Glutamatergic neuron (in vitro differentiated cells): ENCODE measurements around the gene COLEC12. TPM values are rescaled to one million over a fixed set of nuclear protein-coding genes. Genes with fewer than 3 reads are reported as not detected.

ENCODE experiments used
- DNase-seq: peaks from one replicate; pipeline ENCODE4 v3.0.0; 2022
- H3K27ac Mint-ChIP-seq: one replicate; pipeline ENCODE4 v1.8.0; 2020; ENCODE audit warnings: mild to moderate bottlenecking, mixed read lengths, inconsistent platforms; ENCODE audit not compliant: unreplicated experiment
- H3K27me3 Mint-ChIP-seq: one replicate; pipeline ENCODE4 v1.8.0; 2020; ENCODE audit warnings: mild to moderate bottlenecking, moderate library complexity, mixed read lengths, inconsistent platforms; ENCODE audit not compliant: unreplicated experiment
- H3K36me3 Mint-ChIP-seq: one replicate; pipeline ENCODE4 v1.8.0; 2020; ENCODE audit warnings: mild to moderate bottlenecking, mixed read lengths, inconsistent platforms; ENCODE audit not compliant: unreplicated experiment
- H3K4me1 Mint-ChIP-seq: one replicate; pipeline ENCODE4 v1.8.0; 2020; ENCODE audit warnings: mild to moderate bottlenecking, low read depth, mixed read lengths, inconsistent platforms; ENCODE audit not compliant: unreplicated experiment
- H3K4me3 Mint-ChIP-seq: one replicate; pipeline ENCODE4 v1.8.0; 2020; ENCODE audit warnings: mild to moderate bottlenecking, mixed read lengths, inconsistent platforms; ENCODE audit not compliant: unreplicated experiment
- H3K9me3 Mint-ChIP-seq: one replicate; pipeline ENCODE4 v1.8.0; 2020; ENCODE audit warnings: mild to moderate bottlenecking, moderate library complexity, mixed read lengths, inconsistent platforms; ENCODE audit not compliant: unreplicated experiment
- total RNA-seq: library from RNA; stranded (reverse); fragmentation: NEBNext Ultra II Directional; extraction: Animal tissue kit (Norgen Biotek cat#: 25700); gene quantifications from one replicate; pipeline ENCODE4 v1.2.1, GENCODE V29; 2021; ENCODE audit not compliant: unreplicated experiment
- TF ChIP-seq, protein P1 (sequence below): fragments of 200-600 bp; sonication (generic); IDR thresholded peaks from one replicate; pipeline ENCODE4 v1.5.0; 2021; ENCODE audit not compliant: partially characterized antibody, unreplicated experiment

COLEC12 gene
- total RNA-seq, 1 donor from 2014 or later = 0.20 TPM

DNA sequence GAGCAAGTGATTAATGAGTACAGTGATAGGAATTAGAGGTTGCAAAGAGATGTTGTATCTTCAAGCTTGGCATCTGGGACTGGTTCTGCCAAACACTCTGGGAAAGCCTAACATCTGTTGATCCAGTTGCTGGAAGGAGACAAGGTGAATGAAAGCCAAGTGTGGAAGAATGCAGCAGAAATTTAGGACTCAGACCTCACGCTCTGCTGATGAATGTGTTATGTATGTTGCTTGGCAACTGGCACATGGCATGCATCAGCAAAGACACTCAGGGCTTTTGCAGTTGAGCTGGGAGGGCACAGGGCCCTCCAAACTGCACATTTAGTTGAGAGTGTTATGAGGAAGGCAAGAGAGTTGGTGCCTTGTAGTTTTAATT is 105.5 kb downstream of the COLEC12 start:
- H3K4me1 Mint-ChIP-seq = peaks cover 23% of the 10 kb centered on the region
- no peaks in the 10 kb centered on the region for H3K27me3 Mint-ChIP-seq
- TF ChIP-seq, protein P1, sequence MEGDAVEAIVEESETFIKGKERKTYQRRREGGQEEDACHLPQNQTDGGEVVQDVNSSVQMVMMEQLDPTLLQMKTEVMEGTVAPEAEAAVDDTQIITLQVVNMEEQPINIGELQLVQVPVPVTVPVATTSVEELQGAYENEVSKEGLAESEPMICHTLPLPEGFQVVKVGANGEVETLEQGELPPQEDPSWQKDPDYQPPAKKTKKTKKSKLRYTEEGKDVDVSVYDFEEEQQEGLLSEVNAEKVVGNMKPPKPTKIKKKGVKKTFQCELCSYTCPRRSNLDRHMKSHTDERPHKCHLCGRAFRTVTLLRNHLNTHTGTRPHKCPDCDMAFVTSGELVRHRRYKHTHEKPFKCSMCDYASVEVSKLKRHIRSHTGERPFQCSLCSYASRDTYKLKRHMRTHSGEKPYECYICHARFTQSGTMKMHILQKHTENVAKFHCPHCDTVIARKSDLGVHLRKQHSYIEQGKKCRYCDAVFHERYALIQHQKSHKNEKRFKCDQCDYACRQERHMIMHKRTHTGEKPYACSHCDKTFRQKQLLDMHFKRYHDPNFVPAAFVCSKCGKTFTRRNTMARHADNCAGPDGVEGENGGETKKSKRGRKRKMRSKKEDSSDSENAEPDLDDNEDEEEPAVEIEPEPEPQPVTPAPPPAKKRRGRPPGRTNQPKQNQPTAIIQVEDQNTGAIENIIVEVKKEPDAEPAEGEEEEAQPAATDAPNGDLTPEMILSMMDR = no peak
- peaks cover 5% of the 10 kb centered on the region for H3K9me3 Mint-ChIP-seq
- no peak overlapping the region for H3K27ac Mint-ChIP-seq
- DNase-seq = no peak
- no peak overlapping the region for H3K4me3 Mint-ChIP-seq
- H3K36me3 Mint-ChIP-seq = no peaks in the 10 kb centered on the region

DNA sequence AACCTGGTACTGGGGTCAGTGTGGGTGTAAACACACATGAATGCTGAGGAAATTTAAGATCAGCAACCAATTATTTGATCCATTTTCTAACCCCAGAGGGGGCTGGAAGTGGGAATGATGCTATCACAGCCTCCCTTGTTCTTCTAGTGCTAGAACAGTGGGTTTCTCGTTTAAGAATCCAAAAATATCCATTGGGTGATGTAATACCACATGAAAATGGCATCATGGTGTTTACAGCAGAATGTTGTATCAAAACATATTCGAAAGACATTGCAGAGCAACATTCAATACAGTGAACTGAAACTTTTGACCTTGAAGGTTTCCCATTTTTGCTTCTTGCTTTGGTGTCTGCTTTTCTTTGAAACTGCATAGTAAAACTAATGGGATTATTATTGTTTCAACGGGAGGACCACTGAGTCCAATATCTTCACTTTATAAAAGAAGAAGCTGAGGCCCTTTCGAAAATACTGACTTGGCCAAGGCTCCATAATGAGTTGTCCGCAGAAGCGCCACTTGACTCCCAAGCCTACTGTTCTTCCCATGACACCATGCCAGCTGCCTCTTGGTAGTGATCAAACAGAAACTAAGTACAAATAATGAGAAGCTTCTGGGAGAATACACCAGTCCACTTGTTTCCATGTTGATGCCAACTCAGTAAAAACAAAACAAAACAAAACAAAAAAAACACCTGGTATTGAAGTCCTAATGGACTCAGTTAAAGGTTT is 106.1 kb downstream of the COLEC12 start:
- H3K36me3 Mint-ChIP-seq = no peaks in the 10 kb centered on the region
- H3K27ac Mint-ChIP-seq = no peak overlapping the region
- TF ChIP-seq, protein P1 = no peak
- peaks cover 18% of the 10 kb centered on the region for H3K4me1 Mint-ChIP-seq
- no peak for DNase-seq
- H3K27me3 Mint-ChIP-seq = no peaks in the 10 kb centered on the region
- peaks cover 7% of the 10 kb centered on the region for H3K9me3 Mint-ChIP-seq
- H3K4me3 Mint-ChIP-seq = no peak overlapping the region

DNA sequence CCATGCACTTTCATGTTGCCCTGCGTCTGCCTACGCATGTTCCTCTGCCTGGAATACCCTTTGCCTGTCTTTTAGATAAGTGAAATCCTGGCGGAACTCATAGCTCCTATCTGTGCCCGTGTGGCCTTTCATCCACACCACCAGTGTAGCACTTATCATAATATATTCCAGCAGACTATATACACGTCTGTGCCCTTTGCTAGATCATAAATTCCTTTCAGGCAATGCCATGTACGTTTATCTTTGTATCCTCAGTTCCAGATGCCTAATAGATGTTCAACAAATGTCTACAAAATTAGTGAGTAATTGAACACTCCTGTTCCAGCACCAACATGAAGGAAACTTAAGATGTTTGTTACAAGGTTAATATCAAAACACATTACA is 106.9 kb downstream of the COLEC12 start:
- DNase-seq = no peak
- peaks cover 10% of the 10 kb centered on the region for H3K4me1 Mint-ChIP-seq
- H3K4me3 Mint-ChIP-seq = no peak overlapping the region
- H3K27ac Mint-ChIP-seq = no peak overlapping the region
- H3K36me3 Mint-ChIP-seq = no peaks in the 10 kb centered on the region
- H3K9me3 Mint-ChIP-seq = peaks cover 8% of the 10 kb centered on the region
- no peaks in the 10 kb centered on the region for H3K27me3 Mint-ChIP-seq
- TF ChIP-seq, protein P1 = no peak

DNA sequence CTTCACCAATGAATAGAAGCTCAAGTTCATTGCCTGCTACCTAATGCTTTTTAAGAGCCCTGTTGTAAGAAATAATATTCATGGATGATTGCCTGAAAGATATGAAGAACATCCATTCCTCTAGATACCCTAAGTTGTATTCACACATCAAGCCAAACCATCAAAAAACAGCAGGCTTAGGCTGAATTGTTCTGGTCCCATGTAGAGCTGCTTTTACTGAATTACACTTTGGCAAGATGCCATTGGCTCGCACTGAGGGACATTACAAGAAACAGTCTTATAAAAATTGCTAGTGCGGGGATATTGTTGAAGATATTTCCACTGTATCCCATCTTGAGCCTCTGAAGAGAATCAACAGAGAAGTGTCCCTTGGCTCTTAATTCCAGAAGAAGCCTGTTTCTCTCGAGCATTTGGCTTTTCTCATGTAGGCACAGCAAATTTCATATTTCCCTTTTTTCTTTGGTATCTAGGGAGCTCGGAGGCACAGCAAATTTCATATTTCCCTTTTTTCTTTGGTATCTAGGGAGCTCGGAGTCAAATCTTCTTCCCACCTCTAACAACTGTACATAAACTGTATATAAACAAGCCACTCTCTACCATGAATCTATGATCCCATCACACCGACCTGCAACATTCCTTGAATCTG is 107.5 kb downstream of the COLEC12 start:
- no peaks in the 10 kb centered on the region for H3K27me3 Mint-ChIP-seq
- no peak overlapping the region for H3K27ac Mint-ChIP-seq
- TF ChIP-seq, protein P1 = no peak
- H3K4me3 Mint-ChIP-seq = no peak overlapping the region
- peaks cover 4% of the 10 kb centered on the region for H3K9me3 Mint-ChIP-seq
- H3K4me1 Mint-ChIP-seq = peaks cover 5% of the 10 kb centered on the region
- H3K36me3 Mint-ChIP-seq = no peaks in the 10 kb centered on the region
- no peak for DNase-seq

DNA sequence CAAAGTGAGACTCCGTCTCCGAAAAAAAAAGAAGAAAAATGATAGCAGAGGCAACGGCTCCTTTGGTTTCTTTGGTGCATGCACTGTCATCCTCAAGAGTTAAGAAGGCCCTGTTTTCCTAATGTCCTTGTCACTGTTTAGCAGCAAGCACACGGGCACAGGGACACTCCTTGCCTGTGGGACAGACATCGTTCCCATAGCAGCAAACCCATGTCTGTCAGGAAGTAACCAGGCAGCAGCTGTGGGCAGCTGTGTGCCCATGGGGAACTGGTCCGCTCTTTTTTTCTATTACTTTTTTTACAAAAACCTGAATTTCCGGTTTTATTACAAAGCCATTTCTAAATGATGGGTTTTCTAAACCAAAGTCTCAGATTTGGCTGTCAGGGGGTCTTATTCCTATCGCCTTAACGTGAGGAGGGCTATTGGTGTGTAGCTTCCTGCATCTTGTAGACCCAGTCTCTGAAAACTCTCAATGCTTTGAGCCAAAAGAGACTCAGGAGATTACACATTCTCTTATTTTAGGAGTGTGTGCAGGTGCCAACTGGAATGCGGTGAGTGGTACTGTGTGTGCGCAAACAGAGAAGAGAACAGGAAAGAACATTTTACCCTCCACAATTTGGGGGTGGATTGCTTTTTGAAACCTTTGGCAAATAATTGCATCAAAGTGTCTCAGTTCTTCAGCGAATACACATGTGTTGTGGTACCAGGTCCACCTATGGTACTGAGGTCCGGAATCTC is 109.6 kb downstream of the COLEC12 start:
- Mint-ChIP-seq H3K4me1 (peaks cover 3% of the 10 kb centered on the region), H3K27me3 (no peaks in the 10 kb centered on the region), H3K4me3 (no peak overlapping the region), H3K27ac (no peak overlapping the region), H3K36me3 (no peaks in the 10 kb centered on the region), H3K9me3 (peaks cover 4% of the 10 kb centered on the region)
- no peak for DNase-seq
- TF ChIP-seq, protein P1 = no peak
